Upper lobe of left lung (tissue), 6 donors: ENCODE data around the gene HEATR5A. TPM values are rescaled to one million over a fixed set of nuclear protein-coding genes. Genes with fewer than 3 reads are reported as not detected.

Source experiments
- ATAC-seq, 2 donors: fragments of 200-7000 bp; cut with Tn5 transposase; one replicate each; pipeline ENCODE4 v1.9.1; 2022; ENCODE audit warnings: mild to moderate bottlenecking in 2 of 2, moderate library complexity in 2 of 2; ENCODE audit not compliant: low FRiP score in 2 of 2
- DNase-seq, 2 donors: peaks; one replicate each; pipeline ENCODE4 v3.0.0-alpha.2; 2019 to 2020
- H3K27ac ChIP-seq, 4 donors: fragments of 200-600 bp; sonication (generic); one replicate each; pipeline ENCODE4 v1.5.1; 2016 to 2019
- H3K27me3 ChIP-seq, 4 donors: fragments of 200-600 bp; sonication (generic); one replicate each; pipeline ENCODE4 v1.5.1; 2017 to 2019
- H3K36me3 ChIP-seq, 4 donors: fragments of 200-600 bp; sonication (generic); one replicate each; pipeline ENCODE4 v1.5.1; 2016 to 2019
- H3K4me1 ChIP-seq, 4 donors: fragments of 200-600 bp; sonication (generic); one replicate each; pipeline ENCODE4 v1.5.1; 2018 to 2019
- H3K4me3 ChIP-seq, 4 donors: fragments of 200-600 bp; sonication (generic); one replicate each; pipeline ENCODE4 v1.5.1; 2017 to 2019; ENCODE audit warnings: mild to moderate bottlenecking in 2 of 4, moderate library complexity in 1 of 4
- H3K9me3 ChIP-seq, 4 donors: fragments of 200-600 bp; sonication (generic); one replicate each; pipeline ENCODE4 v1.5.1; 2018 to 2019
- EP300 ChIP-seq, 4 donors: sonication (generic); formaldehyde crosslinking; IDR thresholded peaks; one replicate each; pipeline ENCODE4 v1.5.1; 2017; ENCODE audit warnings: antibody characterized with exemption in 4 of 4, control low read depth in 2 of 4
- POLR2A ChIP-seq, 4 donors: fragments of 450-650 bp; IDR thresholded peaks; one replicate each; pipeline ENCODE4 v1.5.1; 2016 to 2017; ENCODE audit warnings: antibody characterized with exemption in 4 of 4, mild to moderate bottlenecking in 2 of 4
- POLR2AphosphoS5 ChIP-seq, 2 donors: sonication (generic); formaldehyde crosslinking; IDR thresholded peaks; one replicate each; pipeline ENCODE4 v1.5.1; 2017; ENCODE audit warnings: antibody characterized with exemption in 2 of 2
- WGBS, 2 donors: methylation state at CpG; one replicate each; pipeline ENCODE4 v1.1.5; 2017 to 2018; 5-methylcytosine and 5-hydroxymethylcytosine counted together
- total RNA-seq, 6 donors: library from RNA; depleted of rRNA in 4 of 6; stranded (reverse); fragments of >200 nt in 4 of 6; gene quantifications; one replicate each; pipeline versions ENCODE4 v1.1.0 to v1.2.1, GENCODE V29; 2016 to 2021
- TF ChIP-seq, protein P1 (sequence below), 6 experiments: fragments of 450-650 bp in 4 of 6; fragments of 200-600 bp in 2 of 6; sonication (generic) in 2 of 6; IDR thresholded peaks; one replicate each; pipeline ENCODE4 v1.5.1; 2016 to 2019; ENCODE audit warnings: antibody characterized with exemption in 6 of 6
- donor health status: DM: no; HTN: no; CAD: no; lungs with moderate emphysema.
- donor health status: DM: no; HTN: yes; CAD: no; lungs with severe emphysema.

The HEATR5A gene
- total RNA-seq, 6 donors from 2014 or later: 19.6 to 66.0 (median 39.3) TPM

GRCh38 chr14:31408421-31408820 lies 11.9 kb downstream of the HEATR5A start:
- ATAC-seq: no peak
- Histone ChIP-seq H3K27me3 (no peaks in the 10 kb centered on the region), H3K36me3 (no peaks in the 10 kb centered on the region), H3K9me3 (no peaks in the 10 kb centered on the region), H3K4me1 (peaks cover 13 to 16% (median 15%) of the 10 kb centered on the region in 4 donors), H3K4me3 (no peak overlapping the region), H3K27ac (no peak overlapping the region)
- 94 to 98% methylated on average over 1 of the region's 1 CpG for whole genome bisulfite sequencing, 2 donors
- DNase-seq: no peak
- TF ChIP-seq POLR2AphosphoS5 (IDR thresholded peaks at IDR 0.05): no peak

DNA sequence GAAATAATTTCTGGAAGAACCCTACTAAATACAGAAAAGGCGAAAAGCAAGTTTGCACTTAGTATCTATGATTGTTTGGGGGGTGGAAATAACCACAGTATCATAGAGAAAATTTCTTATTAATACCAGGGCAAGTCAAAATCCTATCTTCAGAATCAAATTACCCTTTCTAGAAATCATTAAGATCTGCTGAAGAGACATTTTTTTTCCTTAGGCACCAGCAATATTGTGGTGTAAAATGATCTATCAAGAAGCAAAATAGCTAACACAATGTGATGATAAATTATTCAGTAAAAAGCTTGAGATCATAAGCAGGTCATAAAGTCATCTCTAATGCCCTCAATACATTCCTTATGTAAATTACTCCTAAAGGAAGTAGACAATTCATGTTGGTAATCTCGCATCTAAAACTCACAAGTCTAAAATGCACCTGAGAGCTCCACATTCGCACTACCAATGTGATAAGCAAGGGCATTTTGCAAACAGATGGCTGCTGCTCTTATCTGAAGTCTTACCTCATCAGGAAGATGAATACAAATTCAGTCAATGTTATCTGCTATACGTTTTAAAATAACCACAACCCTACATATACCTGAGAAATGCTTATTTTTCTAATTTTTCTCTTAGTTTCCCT lies 14.6 kb downstream of the HEATR5A start:
- Histone ChIP-seq H3K4me3 (no peak overlapping the region), H3K27me3 (no peaks in the 10 kb centered on the region), H3K36me3 (peaks cover 0 to 21% (median 4%) of the 10 kb centered on the region in 4 donors), H3K4me1 (peaks cover 3 to 15% (median 6%) of the 10 kb centered on the region in 4 donors), H3K9me3 (no peaks in the 10 kb centered on the region), H3K27ac (no peak overlapping the region)
- WGBS, 2 donors: 79 to 83% methylated on average over 4 of the region's 4 CpGs
- DNase-seq (no peak), ATAC-seq (no peak)
- TF ChIP-seq POLR2A (IDR thresholded peaks at IDR 0.05): no peak
- TF ChIP-seq POLR2AphosphoS5 (IDR thresholded peaks at IDR 0.05): no peak
- TF ChIP-seq, protein P1, sequence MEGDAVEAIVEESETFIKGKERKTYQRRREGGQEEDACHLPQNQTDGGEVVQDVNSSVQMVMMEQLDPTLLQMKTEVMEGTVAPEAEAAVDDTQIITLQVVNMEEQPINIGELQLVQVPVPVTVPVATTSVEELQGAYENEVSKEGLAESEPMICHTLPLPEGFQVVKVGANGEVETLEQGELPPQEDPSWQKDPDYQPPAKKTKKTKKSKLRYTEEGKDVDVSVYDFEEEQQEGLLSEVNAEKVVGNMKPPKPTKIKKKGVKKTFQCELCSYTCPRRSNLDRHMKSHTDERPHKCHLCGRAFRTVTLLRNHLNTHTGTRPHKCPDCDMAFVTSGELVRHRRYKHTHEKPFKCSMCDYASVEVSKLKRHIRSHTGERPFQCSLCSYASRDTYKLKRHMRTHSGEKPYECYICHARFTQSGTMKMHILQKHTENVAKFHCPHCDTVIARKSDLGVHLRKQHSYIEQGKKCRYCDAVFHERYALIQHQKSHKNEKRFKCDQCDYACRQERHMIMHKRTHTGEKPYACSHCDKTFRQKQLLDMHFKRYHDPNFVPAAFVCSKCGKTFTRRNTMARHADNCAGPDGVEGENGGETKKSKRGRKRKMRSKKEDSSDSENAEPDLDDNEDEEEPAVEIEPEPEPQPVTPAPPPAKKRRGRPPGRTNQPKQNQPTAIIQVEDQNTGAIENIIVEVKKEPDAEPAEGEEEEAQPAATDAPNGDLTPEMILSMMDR (IDR thresholded peaks at IDR 0.05): no peak
- no peak for TF ChIP-seq EP300 (IDR thresholded peaks at IDR 0.05)

GRCh38 chr14:31405106-31405505 lies 15.2 kb downstream of the HEATR5A start:
- H3K4me3 ChIP-seq: no peak overlapping the region
- no peak for ATAC-seq
- TF ChIP-seq POLR2AphosphoS5 (IDR thresholded peaks at IDR 0.05) (no peak), EP300 (IDR thresholded peaks at IDR 0.05) (no peak), POLR2A (IDR thresholded peaks at IDR 0.05) (no peak)
- TF ChIP-seq, protein P1 (IDR thresholded peaks at IDR 0.05): no peak

DNA sequence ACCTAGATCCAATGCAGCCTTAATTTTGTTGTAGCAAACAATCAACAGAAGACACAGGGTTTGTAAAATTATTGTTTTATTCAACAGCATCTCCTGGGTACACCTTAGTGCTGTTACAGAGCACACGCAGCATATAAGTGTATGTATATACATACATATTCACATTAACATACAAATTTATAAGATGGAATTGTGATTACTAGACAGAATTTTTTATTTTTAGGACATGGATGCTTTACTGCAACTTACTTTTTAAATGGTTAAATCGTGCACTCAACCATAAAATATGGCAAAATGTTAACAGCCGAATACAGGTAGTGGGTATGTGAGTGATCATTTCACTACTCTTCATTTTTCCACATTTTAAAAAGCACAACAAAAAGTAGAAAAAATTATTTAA lies 16.6 kb downstream of the HEATR5A start:
- Histone ChIP-seq H3K27me3 (no peaks in the 10 kb centered on the region), H3K27ac (no peak overlapping the region), H3K4me1 (no peaks in the 10 kb centered on the region), H3K9me3 (no peaks in the 10 kb centered on the region), H3K4me3 (no peak overlapping the region), H3K36me3 (peaks cover 4 to 38% (median 8%) of the 10 kb centered on the region in 4 donors)
- DNase-seq: no peak
- TF ChIP-seq POLR2AphosphoS5 (IDR thresholded peaks at IDR 0.05) (no peak), POLR2A (IDR thresholded peaks at IDR 0.05) (no peak), EP300 (IDR thresholded peaks at IDR 0.05) (no peak)
- TF ChIP-seq, protein P1 (IDR thresholded peaks at IDR 0.05): no peak
- 96 to 97% methylated on average over 3 of the region's 3 CpGs for WGBS, 2 donors
- ATAC-seq: no peak

More at GRCh38 chr14:31405106-31405505, 15.2 kb downstream of the HEATR5A start:
- peaks cover 2 to 26% (median 6%) of the 10 kb centered on the region in 4 donors for H3K36me3 ChIP-seq
- no peak for DNase-seq
- WGBS, 2 donors: 94 to 96% methylated on average over 8 of the region's 8 CpGs
- H3K27me3 ChIP-seq: no peaks in the 10 kb centered on the region
- no peak overlapping the region for H3K27ac ChIP-seq
- H3K4me1 ChIP-seq: peaks cover 0 to 9% (median 0%) of the 10 kb centered on the region in 4 donors
- no peaks in the 10 kb centered on the region for H3K9me3 ChIP-seq

DNA sequence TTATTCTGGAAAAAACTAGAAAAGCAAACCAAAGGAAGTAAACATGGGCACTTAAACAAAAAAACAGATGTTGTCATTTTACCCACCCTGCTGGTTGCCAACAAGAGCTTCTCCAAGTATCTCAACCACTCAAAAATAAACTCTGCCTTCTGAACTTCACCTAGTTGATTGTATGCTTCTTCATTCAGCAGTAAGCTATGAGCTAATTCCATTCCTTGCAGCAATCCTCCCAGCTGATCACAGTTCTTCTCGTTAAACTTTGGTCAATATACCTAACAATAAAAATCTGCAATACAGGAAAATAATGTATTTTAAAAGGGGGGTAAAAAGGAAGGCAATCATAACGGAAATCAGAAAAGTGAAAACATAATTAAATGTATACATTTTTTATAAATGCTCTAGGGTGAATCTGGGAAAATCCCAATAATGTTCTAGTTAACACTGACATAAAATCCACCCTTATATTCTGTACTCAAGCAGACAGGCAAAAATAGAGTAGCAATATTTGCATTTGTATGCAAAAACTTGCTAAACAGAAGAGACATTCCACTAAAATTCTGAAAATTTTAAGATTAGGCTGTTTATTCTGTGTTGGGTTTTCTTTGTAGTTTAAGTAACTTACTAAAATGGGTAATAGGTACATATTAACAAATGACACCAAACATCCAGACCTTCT lies 17.4 kb downstream of the HEATR5A start:
- H3K9me3 ChIP-seq: no peaks in the 10 kb centered on the region
- no peak overlapping the region for H3K4me3 ChIP-seq
- no peaks in the 10 kb centered on the region for H3K27me3 ChIP-seq
- 73 to 82% methylated on average over 2 of the region's 2 CpGs for WGBS, 2 donors
- H3K27ac ChIP-seq: no peak overlapping the region
- peaks cover 6 to 46% (median 14%) of the 10 kb centered on the region in 4 donors for H3K36me3 ChIP-seq
- ATAC-seq (no peak), DNase-seq (no peak)
- TF ChIP-seq, protein P1 (IDR thresholded peaks at IDR 0.05): no peak
- TF ChIP-seq POLR2A (IDR thresholded peaks at IDR 0.05) (no peak), POLR2AphosphoS5 (IDR thresholded peaks at IDR 0.05) (no peak), EP300 (IDR thresholded peaks at IDR 0.05) (no peak)
- H3K4me1 ChIP-seq: no peaks in the 10 kb centered on the region
